Measurements from ENCODE around the gene FOSL1. TPM values are rescaled to one million over a fixed set of nuclear protein-coding genes. Genes with fewer than 3 reads are reported as not detected.

Gene FOSL1
- total RNA-seq, 6 donors from 2014 or later: 1.8 to 16.9 (median 8.2) TPM

GRCh38 chr11:65854852-65855837, 45.0 kb downstream of the FOSL1 start:
- Histone ChIP-seq H3K27ac (no peak overlapping the region), H3K36me3 (peaks cover 19 to 62% (median 52%) of the 10 kb centered on the region in 4 donors), H3K27me3 (no peaks in the 10 kb centered on the region), H3K4me3 (peak overlapping the region in 1 of 4 donors; percentile 66), H3K4me1 (peaks cover 19 to 49% (median 32%) of the 10 kb centered on the region in 4 donors), H3K9me3 (peaks cover 0 to 7% (median 0%) of the 10 kb centered on the region in 4 donors)
- DNase-seq (no peak), ATAC-seq (ENCODE audit: low FRiP score in 2 of 2) (no peak)
- WGBS, 2 donors: 88 to 92% methylated on average over 14 to 15 of the region's 15 CpGs
- TF ChIP-seq CTCF (IDR thresholded peaks at IDR 0.05): no peak
- TF ChIP-seq EP300 (IDR thresholded peaks at IDR 0.05): no peak
- TF ChIP-seq POLR2A (IDR thresholded peaks at IDR 0.05): no peak
- no peak for TF ChIP-seq POLR2AphosphoS5 (IDR thresholded peaks at IDR 0.05)

GRCh38 chr11:65854161-65854592, 46.0 kb downstream of the FOSL1 start:
- Histone ChIP-seq H3K4me3 (no peak overlapping the region), H3K4me1 (peaks cover 19 to 42% (median 25%) of the 10 kb centered on the region in 4 donors), H3K27ac (no peak overlapping the region), H3K27me3 (no peaks in the 10 kb centered on the region), H3K36me3 (peaks cover 19 to 62% (median 52%) of the 10 kb centered on the region in 4 donors), H3K9me3 (peaks cover 0 to 7% (median 0%) of the 10 kb centered on the region in 4 donors)
- DNase-seq: no peak
- TF ChIP-seq EP300 (IDR thresholded peaks at IDR 0.05): no peak
- no peak for TF ChIP-seq POLR2AphosphoS5 (IDR thresholded peaks at IDR 0.05)
- TF ChIP-seq CTCF (IDR thresholded peaks at IDR 0.05): no peak
- no peak for TF ChIP-seq POLR2A (IDR thresholded peaks at IDR 0.05)
- 92 to 100% methylated on average over 1 to 4 of the region's 4 CpGs for WGBS, 2 donors
- ATAC-seq (ENCODE audit: low FRiP score in 2 of 2): no peak

GRCh38 chr11:65853246-65853979, 46.8 kb downstream of the FOSL1 start:
- Histone ChIP-seq H3K9me3 (peaks cover 0 to 7% (median 0%) of the 10 kb centered on the region in 4 donors), H3K36me3 (peaks cover 19 to 62% (median 52%) of the 10 kb centered on the region in 4 donors), H3K27me3 (no peaks in the 10 kb centered on the region), H3K4me3 (no peak overlapping the region), H3K27ac (peak overlapping the region in 1 of 4 donors; percentile 14), H3K4me1 (peaks cover 18 to 34% (median 19%) of the 10 kb centered on the region in 4 donors)
- TF ChIP-seq CTCF (IDR thresholded peaks at IDR 0.05): no peak
- no peak for TF ChIP-seq POLR2A (IDR thresholded peaks at IDR 0.05)
- TF ChIP-seq POLR2AphosphoS5 (IDR thresholded peaks at IDR 0.05): no peak
- no peak for TF ChIP-seq EP300 (IDR thresholded peaks at IDR 0.05)
- ATAC-seq (ENCODE audit: low FRiP score in 2 of 2) (no peak), DNase-seq (no peak)
- WGBS, 2 donors: 88 to 95% methylated on average over 4 to 6 of the region's 6 CpGs

- TF ChIP-seq EP300 (IDR thresholded peaks at IDR 0.05) (no peak), POLR2AphosphoS5 (IDR thresholded peaks at IDR 0.05) (no peak), POLR2A (IDR thresholded peaks at IDR 0.05) (no peak), CTCF (IDR thresholded peaks at IDR 0.05) (no peak)
- 92 to 95% methylated on average over 9 to 33 of the region's 33 CpGs for WGBS, 2 donors
- Histone ChIP-seq H3K36me3 (peaks cover 19 to 62% (median 52%) of the 10 kb centered on the region in 4 donors), H3K4me1 (peaks cover 18 to 34% (median 19%) of the 10 kb centered on the region in 4 donors), H3K27me3 (no peaks in the 10 kb centered on the region), H3K4me3 (no peak overlapping the region), H3K27ac (peak overlapping the region in 1 of 4 donors; percentile 14), H3K9me3 (peaks cover 0 to 7% (median 0%) of the 10 kb centered on the region in 4 donors)
- peak in 1 of 2 donors; percentile 85 for DNase-seq
- no peak for ATAC-seq (ENCODE audit: low FRiP score in 2 of 2)
Measured at GRCh38 chr11:65852508-65853245, 47.5 kb downstream of the FOSL1 start.

Data from upper lobe of left lung (tissue), 6 donors.